HG02759 (cell line): ENCODE measurements around the gene KIF27.
"Not testable (repeated sequence)": the region's sequence is repeated elsewhere in the genome, so short reads cannot be mapped to it uniquely, and the experiment has no call there.

Experiments
- ATAC-seq: cut with Tn5 transposase; IDR thresholded peaks from one replicate; pipeline ENCODE4 v1.9.1; 2021; ENCODE audit warnings: mild to moderate bottlenecking, moderate library complexity; ENCODE audit not compliant: unreplicated experiment

Gene KIF27

GRCh38 chr9:83920927-83921707 is at the start of gene KIF27:
TSS of gene KIF27 (minus strand) at chr9:83921432. CDS start at chr9:83915591, 5,841 bp downstream.
- ATAC-seq: peak; percentile 91

- ATAC-seq: no peak
These were observed 48.4 kb upstream of the KIF27 start for GRCh38 chr9:83969602-83970001.

DNA sequence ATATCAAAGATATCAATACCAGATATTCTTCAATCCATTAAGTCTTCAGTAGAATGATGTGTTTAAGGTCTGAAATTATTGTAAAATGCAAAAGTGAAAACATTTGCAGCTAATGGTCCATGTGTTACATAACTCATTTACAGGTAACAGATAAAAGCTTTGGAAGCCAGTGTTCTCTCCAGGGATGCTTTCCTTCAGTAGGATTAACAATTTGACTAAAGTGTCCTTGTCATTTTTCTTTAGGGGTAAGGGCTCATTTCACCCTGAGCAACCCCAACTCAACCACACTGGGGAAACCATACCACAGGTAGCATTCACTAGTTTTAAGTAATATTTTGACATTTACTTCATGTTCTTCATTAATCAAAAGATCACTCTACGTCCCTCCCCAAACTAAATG is 45.8 kb upstream of the KIF27 start:
- ATAC-seq: no peak

DNA sequence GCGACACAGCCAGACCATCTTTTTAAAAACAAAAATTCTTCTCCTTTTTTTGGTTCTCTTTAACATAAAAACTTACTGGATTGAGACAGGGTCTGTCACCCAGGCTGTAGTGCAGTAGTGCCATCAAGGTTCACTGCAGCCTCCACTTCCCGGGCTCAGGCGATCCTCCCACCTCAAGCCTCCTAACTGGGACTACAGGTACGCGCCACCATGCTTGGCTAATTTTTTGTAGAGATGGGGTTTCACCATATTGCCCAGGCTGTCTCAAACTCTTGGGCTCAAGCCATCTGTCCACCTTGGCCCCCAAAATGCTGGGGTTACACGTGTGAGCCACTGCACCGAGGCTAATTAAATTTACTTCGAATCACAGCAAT is 45.0 kb upstream of the KIF27 start:
- no peak for ATAC-seq

- ATAC-seq: no peak
These were observed 44.3 kb upstream of the KIF27 start for GRCh38 chr9:83965350-83966208.

DNA sequence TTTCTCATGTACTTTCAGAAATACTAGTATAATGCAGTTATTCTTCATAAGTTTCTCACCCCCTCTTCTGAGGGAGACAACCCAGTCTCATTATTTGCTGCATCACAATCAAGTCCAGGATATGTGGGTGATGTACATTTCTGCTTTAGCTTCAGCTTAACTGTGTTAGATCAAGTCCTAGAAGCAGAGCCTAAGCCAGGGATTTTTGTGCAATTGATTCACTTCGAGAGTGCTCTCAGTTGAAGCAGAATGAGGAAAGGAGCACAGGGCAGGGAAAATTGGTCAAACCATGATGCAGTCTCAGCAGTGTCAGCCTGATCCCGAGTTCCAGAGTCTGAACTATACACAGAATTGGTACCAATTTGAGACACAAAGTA is 43.7 kb upstream of the KIF27 start:
- ATAC-seq: no peak

GRCh38 chr9:83962165-83962564 is 40.9 kb upstream of the KIF27 start:
- no peak for ATAC-seq

DNA sequence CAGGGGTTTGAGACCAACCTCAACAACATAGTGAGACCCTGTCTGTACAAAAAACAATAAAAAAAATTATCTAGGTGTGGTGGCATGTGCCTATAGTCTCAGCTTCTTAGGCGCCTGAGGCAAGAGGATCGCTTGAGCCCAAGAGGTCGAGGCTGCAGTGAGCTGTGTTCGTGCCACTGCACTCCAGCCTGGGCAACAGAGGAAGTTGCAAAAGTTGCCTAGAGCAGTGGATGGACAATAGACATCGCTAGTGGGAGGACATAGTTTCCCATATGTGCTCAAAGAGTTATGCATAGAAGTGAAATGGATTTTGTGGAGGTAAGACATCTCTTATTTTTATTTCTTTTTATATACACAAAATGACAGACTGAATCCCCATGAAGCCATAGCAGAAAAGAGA is 39.8 kb upstream of the KIF27 start:
- ATAC-seq: no peak

GRCh38 chr9:83959061-83959460 is 37.8 kb upstream of the KIF27 start:
- ATAC-seq: no peak

- no peak for ATAC-seq
These were observed 35.9 kb upstream of the KIF27 start for GRCh38 chr9:83957248-83957513.

DNA sequence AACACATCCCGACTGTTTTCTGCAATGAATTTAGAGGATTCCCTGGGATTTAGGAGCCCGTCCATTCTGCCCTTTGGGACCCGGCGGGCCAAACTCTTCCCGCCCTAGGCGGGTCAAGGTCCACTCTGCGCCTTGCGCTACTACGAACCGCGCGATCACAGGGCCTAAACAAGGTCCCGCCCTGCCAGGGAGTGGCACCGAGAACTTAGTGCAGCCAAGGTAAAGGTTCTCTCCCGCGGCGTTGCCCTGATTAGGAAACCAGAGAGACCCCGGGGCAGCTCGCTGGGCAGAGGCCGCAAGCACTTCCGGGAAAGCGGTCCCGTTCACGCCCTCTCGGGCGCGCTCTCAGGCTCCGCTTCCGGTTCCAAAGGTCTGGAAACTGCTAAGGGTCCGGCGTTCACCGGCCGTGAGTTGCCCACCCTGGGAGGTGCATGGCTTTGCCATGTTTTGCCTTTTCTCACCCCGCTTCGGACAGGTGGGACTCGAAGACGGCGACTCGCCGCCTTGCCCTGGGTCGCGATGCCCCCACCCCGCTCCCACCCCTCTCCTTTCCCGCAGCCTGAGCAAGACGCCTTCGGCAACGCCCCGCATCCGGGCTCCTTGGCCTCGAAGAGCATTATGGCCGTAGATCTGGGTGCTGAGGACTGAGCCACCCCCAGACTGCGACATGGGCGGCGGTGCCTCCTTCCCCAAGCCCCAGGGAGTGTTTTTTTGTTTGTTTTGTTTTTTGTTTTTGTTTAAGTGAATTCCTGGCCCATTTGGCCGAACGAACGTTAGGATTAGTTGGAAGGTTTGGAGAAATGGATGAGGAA is 35.4 kb upstream of the KIF27 start:
- ATAC-seq: peak; percentile 89

- peak; percentile 56 for ATAC-seq
These were observed 34.8 kb upstream of the KIF27 start for GRCh38 chr9:83956086-83956435.

GRCh38 chr9:83948096-83948495 is 26.9 kb upstream of the KIF27 start:
- ATAC-seq: not testable (repeated sequence)

DNA sequence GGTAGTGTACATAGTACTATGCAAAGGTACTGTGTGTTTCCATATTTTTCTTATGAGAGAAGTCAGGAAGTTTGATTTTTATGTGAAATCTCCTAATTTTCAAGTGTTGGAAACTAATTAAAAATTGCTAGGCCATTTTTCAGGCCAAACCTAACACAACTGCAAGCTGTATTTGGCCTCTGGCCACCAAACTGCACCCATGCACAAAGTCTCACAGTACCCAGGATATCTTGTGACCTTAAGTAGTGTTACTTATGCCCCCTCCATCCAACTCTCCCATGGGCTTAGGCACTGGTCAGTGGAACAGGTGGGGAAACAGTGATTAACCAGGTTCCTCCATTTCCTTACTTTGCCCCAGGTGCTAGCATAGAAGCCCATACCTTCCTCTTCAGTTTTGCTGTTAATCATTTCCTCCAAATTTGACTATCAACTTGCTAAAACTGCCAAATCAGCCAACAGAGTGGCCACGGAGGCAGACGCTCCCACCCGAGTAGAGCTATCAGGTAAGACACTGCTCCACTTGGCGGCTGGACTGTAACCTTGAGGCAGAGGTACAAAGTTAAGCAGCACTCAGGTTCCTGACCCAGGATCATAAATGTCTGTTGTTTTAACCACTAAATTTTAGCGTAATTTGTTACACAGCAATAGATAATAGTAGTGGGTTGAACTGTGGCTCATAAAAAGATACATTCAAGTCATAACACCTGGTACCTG is 19.5 kb upstream of the KIF27 start:
- no peak for ATAC-seq

GRCh38 chr9:83937861-83938455 is 16.7 kb upstream of the KIF27 start:
- peak; percentile 71 for ATAC-seq

- ATAC-seq: no peak
These were observed 15.3 kb upstream of the KIF27 start for GRCh38 chr9:83936523-83936922.

GRCh38 chr9:83935276-83935935 is 14.2 kb upstream of the KIF27 start:
- ATAC-seq: no peak

DNA sequence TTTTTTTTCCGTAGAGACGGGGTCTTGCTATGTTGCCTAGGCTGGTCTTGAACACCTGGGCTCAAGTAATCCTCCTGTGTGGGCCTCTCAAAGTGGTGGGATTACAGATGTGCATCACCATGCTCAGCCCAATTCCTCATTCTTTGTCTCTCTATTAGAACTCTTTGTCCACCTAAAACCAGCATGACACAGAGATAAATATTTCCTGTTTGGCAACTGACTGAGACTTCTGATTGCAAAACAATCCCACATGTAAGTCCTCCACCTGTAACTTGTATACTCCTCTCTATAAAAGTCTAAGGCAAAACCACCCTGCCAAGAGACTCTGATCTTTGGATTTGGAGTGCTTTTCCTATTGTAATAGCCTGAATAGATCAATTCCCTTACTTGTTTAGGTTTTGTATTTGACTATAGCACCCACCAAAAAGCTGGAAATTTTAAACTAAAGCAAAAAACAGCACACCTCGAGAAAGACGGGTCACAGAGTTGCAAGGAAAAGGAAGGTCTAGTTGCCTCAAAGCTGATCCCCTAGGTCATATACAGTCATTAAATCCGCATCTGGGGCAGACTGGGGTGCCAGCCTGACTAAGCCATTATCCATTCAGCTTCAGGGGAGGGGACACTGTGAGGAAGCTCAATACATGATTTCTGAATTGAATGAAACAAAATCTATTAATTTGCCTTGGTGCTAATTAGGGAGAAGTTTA is 13.5 kb upstream of the KIF27 start:
- no peak for ATAC-seq

- no peak for ATAC-seq
These were observed 12.6 kb upstream of the KIF27 start for GRCh38 chr9:83933790-83934189.

DNA sequence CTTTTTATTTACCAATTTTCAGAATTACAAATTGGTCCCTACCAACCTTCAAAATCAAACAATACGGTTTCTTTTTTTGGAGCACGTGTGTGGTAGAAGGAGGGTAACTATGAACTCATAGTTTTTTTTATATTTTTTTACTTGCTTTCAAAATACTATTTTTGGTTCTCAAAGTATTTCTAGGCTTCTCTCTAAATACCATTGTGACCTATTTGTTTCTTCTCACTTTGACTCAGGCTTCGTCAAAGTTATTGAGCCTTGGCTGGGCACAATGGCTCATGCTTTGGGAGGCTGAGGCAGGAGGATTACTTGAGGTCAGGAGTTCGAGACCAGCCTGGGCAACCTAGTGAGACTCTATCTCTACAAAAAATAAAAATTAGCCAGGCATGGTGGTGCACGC is 11.6 kb upstream of the KIF27 start:
- no peak for ATAC-seq
